ENCODE measurements around the gene MS4A7. TPM values are rescaled to one million over a fixed set of nuclear protein-coding genes. Genes with fewer than 3 reads are reported as not detected.

Gene MS4A7
- total RNA-seq, 4 donors from 2014 or later, result 15.0 to 34.2 (median 23.5) TPM

DNA sequence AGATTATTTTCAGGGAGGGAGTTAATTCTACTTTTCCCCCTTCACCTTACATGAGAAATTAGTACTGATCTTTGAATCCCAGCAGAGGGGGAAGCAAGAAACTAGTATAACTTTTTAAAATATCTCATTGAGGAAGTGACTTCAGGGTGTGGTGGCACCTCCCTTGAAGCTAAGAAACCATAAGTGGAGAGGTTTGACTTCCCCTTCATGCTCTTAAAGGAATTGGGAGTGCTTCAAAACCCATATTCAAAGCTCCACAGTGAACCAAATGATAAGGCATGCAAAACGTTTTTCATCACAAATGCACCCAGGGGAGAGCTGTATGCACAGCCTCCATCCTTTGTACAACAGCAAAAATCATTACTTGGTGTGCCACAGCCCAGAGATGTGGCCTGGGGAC lies 18.5 kb downstream of the MS4A7 start:
- Histone ChIP-seq H3K4me3 (no peak overlapping the region), H3K27me3 (no peaks in the 10 kb centered on the region), H3K36me3 (no peaks in the 10 kb centered on the region), H3K4me1 (no peaks in the 10 kb centered on the region), H3K9me3 (no peaks in the 10 kb centered on the region), H3K27ac (no peak overlapping the region)
- no peak for ATAC-seq
- TF ChIP-seq POLR2AphosphoS5 (IDR thresholded peaks at IDR 0.05) (no peak), EP300 (IDR thresholded peaks at IDR 0.05) (no peak), POLR2A (IDR thresholded peaks at IDR 0.05) (no peak)
- TF ChIP-seq, protein P1, sequence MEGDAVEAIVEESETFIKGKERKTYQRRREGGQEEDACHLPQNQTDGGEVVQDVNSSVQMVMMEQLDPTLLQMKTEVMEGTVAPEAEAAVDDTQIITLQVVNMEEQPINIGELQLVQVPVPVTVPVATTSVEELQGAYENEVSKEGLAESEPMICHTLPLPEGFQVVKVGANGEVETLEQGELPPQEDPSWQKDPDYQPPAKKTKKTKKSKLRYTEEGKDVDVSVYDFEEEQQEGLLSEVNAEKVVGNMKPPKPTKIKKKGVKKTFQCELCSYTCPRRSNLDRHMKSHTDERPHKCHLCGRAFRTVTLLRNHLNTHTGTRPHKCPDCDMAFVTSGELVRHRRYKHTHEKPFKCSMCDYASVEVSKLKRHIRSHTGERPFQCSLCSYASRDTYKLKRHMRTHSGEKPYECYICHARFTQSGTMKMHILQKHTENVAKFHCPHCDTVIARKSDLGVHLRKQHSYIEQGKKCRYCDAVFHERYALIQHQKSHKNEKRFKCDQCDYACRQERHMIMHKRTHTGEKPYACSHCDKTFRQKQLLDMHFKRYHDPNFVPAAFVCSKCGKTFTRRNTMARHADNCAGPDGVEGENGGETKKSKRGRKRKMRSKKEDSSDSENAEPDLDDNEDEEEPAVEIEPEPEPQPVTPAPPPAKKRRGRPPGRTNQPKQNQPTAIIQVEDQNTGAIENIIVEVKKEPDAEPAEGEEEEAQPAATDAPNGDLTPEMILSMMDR (IDR thresholded peaks at IDR 0.05), result no peak
- WGBS, 2 donors (ENCODE audit: low coverage in 1 of 2), result 17% methylated on average over 1 of the region's 1 CpG; no CpG with 5 or more reads in 1 of the 2 donors

DNA sequence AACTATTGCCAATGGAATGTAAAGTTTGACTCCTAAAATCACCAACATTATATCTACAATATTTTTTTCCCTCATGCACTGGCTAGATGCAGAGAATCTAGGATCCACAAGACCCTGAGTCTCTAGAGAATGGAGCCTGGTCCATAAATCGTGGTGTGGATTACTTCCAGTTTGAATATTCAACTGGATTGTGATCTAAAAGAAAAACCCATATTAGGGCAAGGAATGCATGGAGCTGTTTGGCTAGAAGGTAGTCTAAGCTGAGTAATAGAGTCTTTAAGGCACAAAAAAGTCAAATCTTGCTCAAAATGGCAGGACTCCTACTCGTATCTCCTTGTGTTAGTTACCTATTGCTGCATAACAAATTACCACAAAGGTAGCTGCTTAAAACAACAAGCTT lies 41.7 kb downstream of the MS4A7 start:
- ATAC-seq, result no peak
- 13 to 67% methylated on average over 1 to 2 of the region's 2 CpGs for WGBS, 2 donors (ENCODE audit: low coverage in 1 of 2)
- no peaks in the 10 kb centered on the region for H3K36me3 ChIP-seq
- H3K4me1 ChIP-seq, result no peaks in the 10 kb centered on the region
- H3K9me3 ChIP-seq, result peaks cover 0 to 14% (median 0%) of the 10 kb centered on the region in 3 donors
- H3K4me3 ChIP-seq, result no peak overlapping the region
- H3K27me3 ChIP-seq, result no peaks in the 10 kb centered on the region
- no peak overlapping the region for H3K27ac ChIP-seq
- TF ChIP-seq POLR2A (IDR thresholded peaks at IDR 0.05) (no peak), EP300 (IDR thresholded peaks at IDR 0.05) (no peak), POLR2AphosphoS5 (IDR thresholded peaks at IDR 0.05) (no peak)
- TF ChIP-seq, protein P1 (IDR thresholded peaks at IDR 0.05), result no peak

DNA sequence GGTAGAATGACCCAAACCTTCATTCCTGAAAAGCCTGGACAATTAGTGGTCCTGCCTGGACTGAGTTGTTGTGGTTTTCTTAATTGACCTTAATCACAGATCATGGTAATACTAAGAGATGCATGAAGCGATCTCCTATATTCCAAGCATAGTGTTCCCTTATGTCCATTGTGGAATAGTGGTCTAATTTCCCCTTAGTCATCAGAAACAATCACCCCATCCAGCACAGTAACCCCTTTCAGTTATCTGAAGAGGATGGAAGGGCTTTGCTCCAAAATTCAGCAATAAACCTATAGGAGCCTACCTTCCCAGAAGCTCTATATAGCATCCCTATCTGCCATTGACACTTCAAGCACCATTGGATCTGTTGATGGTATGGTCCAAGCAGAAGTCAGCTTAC lies 44.3 kb downstream of the MS4A7 start:
- Histone ChIP-seq H3K4me1 (no peaks in the 10 kb centered on the region), H3K9me3 (peaks cover 0 to 14% (median 0%) of the 10 kb centered on the region in 3 donors)
- WGBS, 2 donors (ENCODE audit: low coverage in 1 of 2), result 67 to 100% methylated on average over 1 of the region's 1 CpG

DNA sequence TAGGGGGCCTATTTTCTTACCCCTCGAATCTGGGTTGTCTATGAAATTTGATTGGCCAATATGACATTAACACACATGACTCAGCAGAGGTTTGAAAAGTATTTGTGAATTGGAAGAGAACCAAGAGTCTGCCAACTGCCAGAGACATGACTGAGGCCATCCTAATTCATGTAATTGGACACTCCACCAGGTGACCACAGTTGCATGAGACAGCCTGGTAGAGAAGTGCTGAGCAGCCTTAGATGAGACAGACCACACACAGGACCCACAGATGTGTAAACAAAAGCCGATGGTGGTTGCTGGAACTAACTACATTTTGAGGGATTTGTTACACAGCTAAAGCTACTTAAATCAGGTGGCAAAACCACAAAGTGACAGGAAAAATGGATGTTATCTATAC lies 50.2 kb downstream of the MS4A7 start:
- TF ChIP-seq, protein P1 (IDR thresholded peaks at IDR 0.05), result no peak
- TF ChIP-seq POLR2A (IDR thresholded peaks at IDR 0.05), result no peak
- no peak for TF ChIP-seq EP300 (IDR thresholded peaks at IDR 0.05)
- no peak for TF ChIP-seq POLR2AphosphoS5 (IDR thresholded peaks at IDR 0.05)
- no peak for ATAC-seq
- Histone ChIP-seq H3K4me1 (no peaks in the 10 kb centered on the region), H3K27ac (no peak overlapping the region), H3K9me3 (no peaks in the 10 kb centered on the region), H3K27me3 (no peaks in the 10 kb centered on the region), H3K36me3 (no peaks in the 10 kb centered on the region), H3K4me3 (no peak overlapping the region)
- 38 to 55% methylated on average over 2 of the region's 2 CpGs for WGBS, 2 donors (ENCODE audit: low coverage in 1 of 2)

More for the DNA sequence above, 44.3 kb downstream of the MS4A7 start:
- Histone ChIP-seq H3K27ac (no peak overlapping the region), H3K36me3 (no peaks in the 10 kb centered on the region), H3K27me3 (no peaks in the 10 kb centered on the region), H3K4me3 (no peak overlapping the region)
- ATAC-seq, result no peak
- TF ChIP-seq POLR2A (IDR thresholded peaks at IDR 0.05) (no peak), EP300 (IDR thresholded peaks at IDR 0.05) (no peak), POLR2AphosphoS5 (IDR thresholded peaks at IDR 0.05) (no peak)
- TF ChIP-seq, protein P1 (IDR thresholded peaks at IDR 0.05), result no peak

DNA sequence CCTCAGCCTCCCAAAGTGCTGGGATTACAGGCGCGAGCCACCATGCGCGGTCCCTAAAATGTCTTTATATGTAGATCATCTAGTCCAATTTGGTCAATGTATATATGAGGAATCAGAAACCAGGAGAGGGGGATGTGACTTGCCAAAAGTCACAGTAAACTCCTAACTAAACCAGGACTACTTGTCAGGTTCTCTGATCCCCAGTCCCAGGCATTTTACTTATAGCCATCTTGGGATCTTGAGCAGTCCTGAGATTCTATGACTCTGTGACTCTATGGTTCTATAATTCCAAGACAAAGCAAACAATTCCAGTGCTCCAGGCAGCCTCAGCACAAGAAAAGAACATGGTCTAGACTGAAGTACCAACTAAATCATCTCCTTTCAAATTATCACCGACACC lies 50.9 kb downstream of the MS4A7 start, which contains the start of gene MS4A5:
Gene MS4A5 (plus strand): TSS at position 301 of the 400 bp plus-strand sequence. CDS start 103 bp downstream, outside the sequence.
- Histone ChIP-seq H3K36me3 (no peaks in the 10 kb centered on the region), H3K27me3 (no peaks in the 10 kb centered on the region), H3K27ac (no peak within 1 kb of the TSS), H3K9me3 (no peaks in the 10 kb centered on the region), H3K4me3 (no peak within 1 kb of the TSS), H3K4me1 (no peaks in the 10 kb centered on the region)
- ATAC-seq, result no peak
- 100% methylated on average over 1 to 5 of the region's 5 CpGs for WGBS, 2 donors (ENCODE audit: low coverage in 1 of 2)
- no peak for TF ChIP-seq POLR2A (IDR thresholded peaks at IDR 0.05)
- TF ChIP-seq POLR2AphosphoS5 (IDR thresholded peaks at IDR 0.05), result no peak
- no peak for TF ChIP-seq EP300 (IDR thresholded peaks at IDR 0.05)
- TF ChIP-seq, protein P1 (IDR thresholded peaks at IDR 0.05), result no peak

Data from gastroesophageal sphincter (tissue), 4 donors.